ENCODE data around the gene BCL2L2. TPM values are rescaled to one million over a fixed set of nuclear protein-coding genes. Genes with fewer than 3 reads are reported as not detected.

BCL2L2 gene
- total and polyA plus RNA-seq, 4 donors, result 4.7 to 28.0 (median 12.7) TPM

DNA sequence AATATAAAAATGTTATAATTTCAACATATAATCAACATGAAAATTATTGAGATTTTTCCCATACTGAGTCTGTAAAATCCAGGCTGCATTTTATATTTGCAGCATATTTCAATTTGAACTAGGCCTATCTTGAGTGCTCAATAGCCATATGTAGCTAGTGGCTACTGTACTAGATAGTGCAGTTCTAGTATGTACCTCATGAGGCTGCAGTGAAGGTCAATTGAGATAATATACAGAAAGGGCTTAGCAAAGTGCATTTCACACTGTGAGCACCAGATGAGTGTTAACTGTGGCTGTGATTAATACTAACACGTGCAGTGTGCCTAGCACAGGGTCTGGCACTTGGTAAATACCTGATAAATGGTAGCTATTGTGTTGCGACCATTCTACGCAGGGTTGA, 51.4 kb downstream of the BCL2L2 start:
- H3K9me3 ChIP-seq (ENCODE audit: control insufficient read depth in 4 of 4, low read length in 3 of 4), result no peaks in the 10 kb centered on the region
- peaks cover 0 to 11% (median 0%) of the 10 kb centered on the region in 4 donors for H3K27me3 ChIP-seq (ENCODE audit: control insufficient read depth in 4 of 4, insufficient read depth in 4 of 4, low read length in 3 of 4)
- H3K36me3 ChIP-seq (ENCODE audit: control insufficient read depth in 4 of 4, insufficient read depth in 3 of 4, low read depth in 1 of 4, low read length in 3 of 4), result no peaks in the 10 kb centered on the region

More for the DNA sequence above, 51.4 kb downstream of the BCL2L2 start:
- no peak overlapping the region for H3K4me3 ChIP-seq (ENCODE audit: low read depth in 1 of 3, low read length in 3 of 3)
- H3K4me1 ChIP-seq (ENCODE audit: control insufficient read depth in 4 of 4, insufficient read depth in 4 of 4, low read length in 3 of 4), result no peaks in the 10 kb centered on the region
- TF ChIP-seq, protein P1, sequence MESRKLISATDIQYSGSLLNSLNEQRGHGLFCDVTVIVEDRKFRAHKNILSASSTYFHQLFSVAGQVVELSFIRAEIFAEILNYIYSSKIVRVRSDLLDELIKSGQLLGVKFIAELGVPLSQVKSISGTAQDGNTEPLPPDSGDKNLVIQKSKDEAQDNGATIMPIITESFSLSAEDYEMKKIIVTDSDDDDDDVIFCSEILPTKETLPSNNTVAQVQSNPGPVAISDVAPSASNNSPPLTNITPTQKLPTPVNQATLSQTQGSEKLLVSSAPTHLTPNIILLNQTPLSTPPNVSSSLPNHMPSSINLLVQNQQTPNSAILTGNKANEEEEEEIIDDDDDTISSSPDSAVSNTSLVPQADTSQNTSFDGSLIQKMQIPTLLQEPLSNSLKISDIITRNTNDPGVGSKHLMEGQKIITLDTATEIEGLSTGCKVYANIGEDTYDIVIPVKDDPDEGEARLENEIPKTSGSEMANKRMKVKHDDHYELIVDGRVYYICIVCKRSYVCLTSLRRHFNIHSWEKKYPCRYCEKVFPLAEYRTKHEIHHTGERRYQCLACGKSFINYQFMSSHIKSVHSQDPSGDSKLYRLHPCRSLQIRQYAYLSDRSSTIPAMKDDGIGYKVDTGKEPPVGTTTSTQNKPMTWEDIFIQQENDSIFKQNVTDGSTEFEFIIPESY (IDR thresholded peaks at IDR 0.05), result no peak
- TF ChIP-seq, protein P2, sequence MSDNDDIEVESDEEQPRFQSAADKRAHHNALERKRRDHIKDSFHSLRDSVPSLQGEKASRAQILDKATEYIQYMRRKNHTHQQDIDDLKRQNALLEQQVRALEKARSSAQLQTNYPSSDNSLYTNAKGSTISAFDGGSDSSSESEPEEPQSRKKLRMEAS (IDR thresholded peaks at IDR 0.05), result no peak
- TF ChIP-seq YY1 (IDR thresholded peaks at IDR 0.05), result no peak
- TF ChIP-seq, protein P3, sequence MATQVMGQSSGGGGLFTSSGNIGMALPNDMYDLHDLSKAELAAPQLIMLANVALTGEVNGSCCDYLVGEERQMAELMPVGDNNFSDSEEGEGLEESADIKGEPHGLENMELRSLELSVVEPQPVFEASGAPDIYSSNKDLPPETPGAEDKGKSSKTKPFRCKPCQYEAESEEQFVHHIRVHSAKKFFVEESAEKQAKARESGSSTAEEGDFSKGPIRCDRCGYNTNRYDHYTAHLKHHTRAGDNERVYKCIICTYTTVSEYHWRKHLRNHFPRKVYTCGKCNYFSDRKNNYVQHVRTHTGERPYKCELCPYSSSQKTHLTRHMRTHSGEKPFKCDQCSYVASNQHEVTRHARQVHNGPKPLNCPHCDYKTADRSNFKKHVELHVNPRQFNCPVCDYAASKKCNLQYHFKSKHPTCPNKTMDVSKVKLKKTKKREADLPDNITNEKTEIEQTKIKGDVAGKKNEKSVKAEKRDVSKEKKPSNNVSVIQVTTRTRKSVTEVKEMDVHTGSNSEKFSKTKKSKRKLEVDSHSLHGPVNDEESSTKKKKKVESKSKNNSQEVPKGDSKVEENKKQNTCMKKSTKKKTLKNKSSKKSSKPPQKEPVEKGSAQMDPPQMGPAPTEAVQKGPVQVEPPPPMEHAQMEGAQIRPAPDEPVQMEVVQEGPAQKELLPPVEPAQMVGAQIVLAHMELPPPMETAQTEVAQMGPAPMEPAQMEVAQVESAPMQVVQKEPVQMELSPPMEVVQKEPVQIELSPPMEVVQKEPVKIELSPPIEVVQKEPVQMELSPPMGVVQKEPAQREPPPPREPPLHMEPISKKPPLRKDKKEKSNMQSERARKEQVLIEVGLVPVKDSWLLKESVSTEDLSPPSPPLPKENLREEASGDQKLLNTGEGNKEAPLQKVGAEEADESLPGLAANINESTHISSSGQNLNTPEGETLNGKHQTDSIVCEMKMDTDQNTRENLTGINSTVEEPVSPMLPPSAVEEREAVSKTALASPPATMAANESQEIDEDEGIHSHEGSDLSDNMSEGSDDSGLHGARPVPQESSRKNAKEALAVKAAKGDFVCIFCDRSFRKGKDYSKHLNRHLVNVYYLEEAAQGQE (IDR thresholded peaks at IDR 0.05), result no peak
- no peak for TF ChIP-seq GABPA (IDR thresholded peaks at IDR 0.05 in 1 of 2, conservative IDR thresholded peaks at IDR 0.05 in 1 of 2)
- TF ChIP-seq FOXA2 (IDR thresholded peaks at IDR 0.05), result no peak
- no peak for TF ChIP-seq FOXA1 (IDR thresholded peaks at IDR 0.05)
- TF ChIP-seq TAF1 (conservative IDR thresholded peaks at IDR 0.05), result no peak
- TF ChIP-seq, protein P4, sequence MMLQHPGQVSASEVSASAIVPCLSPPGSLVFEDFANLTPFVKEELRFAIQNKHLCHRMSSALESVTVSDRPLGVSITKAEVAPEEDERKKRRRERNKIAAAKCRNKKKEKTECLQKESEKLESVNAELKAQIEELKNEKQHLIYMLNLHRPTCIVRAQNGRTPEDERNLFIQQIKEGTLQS (IDR thresholded peaks at IDR 0.05), result no peak
- no peak for TF ChIP-seq HNF4A (conservative IDR thresholded peaks at IDR 0.05)
- TF ChIP-seq, protein P5, sequence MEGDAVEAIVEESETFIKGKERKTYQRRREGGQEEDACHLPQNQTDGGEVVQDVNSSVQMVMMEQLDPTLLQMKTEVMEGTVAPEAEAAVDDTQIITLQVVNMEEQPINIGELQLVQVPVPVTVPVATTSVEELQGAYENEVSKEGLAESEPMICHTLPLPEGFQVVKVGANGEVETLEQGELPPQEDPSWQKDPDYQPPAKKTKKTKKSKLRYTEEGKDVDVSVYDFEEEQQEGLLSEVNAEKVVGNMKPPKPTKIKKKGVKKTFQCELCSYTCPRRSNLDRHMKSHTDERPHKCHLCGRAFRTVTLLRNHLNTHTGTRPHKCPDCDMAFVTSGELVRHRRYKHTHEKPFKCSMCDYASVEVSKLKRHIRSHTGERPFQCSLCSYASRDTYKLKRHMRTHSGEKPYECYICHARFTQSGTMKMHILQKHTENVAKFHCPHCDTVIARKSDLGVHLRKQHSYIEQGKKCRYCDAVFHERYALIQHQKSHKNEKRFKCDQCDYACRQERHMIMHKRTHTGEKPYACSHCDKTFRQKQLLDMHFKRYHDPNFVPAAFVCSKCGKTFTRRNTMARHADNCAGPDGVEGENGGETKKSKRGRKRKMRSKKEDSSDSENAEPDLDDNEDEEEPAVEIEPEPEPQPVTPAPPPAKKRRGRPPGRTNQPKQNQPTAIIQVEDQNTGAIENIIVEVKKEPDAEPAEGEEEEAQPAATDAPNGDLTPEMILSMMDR (IDR thresholded peaks at IDR 0.05; ENCODE audit: low read depth, low read length, missing input control), result no peak
- TF ChIP-seq SP1 (IDR thresholded peaks at IDR 0.05), result no peak
- no peak for TF ChIP-seq NR2F2 (IDR thresholded peaks at IDR 0.05)
- H3K27ac ChIP-seq (ENCODE audit: low read depth in 1 of 2, low read length in 2 of 2), result no peak overlapping the region
- 80% methylated on average over 3 of the region's 3 CpGs for WGBS
- H3K9ac ChIP-seq (ENCODE audit: low read depth in 1 of 2, low read length in 2 of 2), result no peak overlapping the region
- DNase-seq (ENCODE audit: low spot score), result no peak
